Kidney epithelial cell (primary cell): ENCODE data around the gene CDC7. TPM values are rescaled to one million over a fixed set of nuclear protein-coding genes. Genes with fewer than 3 reads are reported as not detected.

Source experiments
- DNase-seq: peaks from one replicate; pipeline ENCODE4 v3.0.0-alpha.2; 2010; ENCODE audit warnings: low read depth
- H3K27me3 ChIP-seq: 2 replicates; pipeline ENCODE4 v1.6.0; 2011; ENCODE audit warnings: low read length; ENCODE audit not compliant: control insufficient read depth, insufficient read depth
- H3K36me3 ChIP-seq: 2 replicates; pipeline ENCODE4 v1.5.1; 2011; ENCODE audit warnings: low read length; ENCODE audit not compliant: control insufficient read depth, insufficient read depth
- H3K4me3 ChIP-seq: 2 replicates; pipeline ENCODE4 v1.5.1; 2011; ENCODE audit warnings: low read depth, mild to moderate bottlenecking, control low read depth, low read length
- CTCF ChIP-seq: IDR thresholded peaks from 2 replicates; pipeline ENCODE4 v1.5.1; 2011; ENCODE audit warnings: mild to moderate bottlenecking, moderate library complexity, low read length, control low read depth, inconsistent platforms; ENCODE audit not compliant: insufficient read depth, poor library complexity, severe bottlenecking
- total RNA-seq: library from RNA; depleted of rRNA; stranded (reverse); fragments of >200 nt; gene quantifications from 2 replicates; pipeline ENCODE4 v1.2.3, GENCODE V29; 2015

Gene CDC7
- total RNA-seq, 1 donor from 2014 or later = 5.7 TPM

DNA sequence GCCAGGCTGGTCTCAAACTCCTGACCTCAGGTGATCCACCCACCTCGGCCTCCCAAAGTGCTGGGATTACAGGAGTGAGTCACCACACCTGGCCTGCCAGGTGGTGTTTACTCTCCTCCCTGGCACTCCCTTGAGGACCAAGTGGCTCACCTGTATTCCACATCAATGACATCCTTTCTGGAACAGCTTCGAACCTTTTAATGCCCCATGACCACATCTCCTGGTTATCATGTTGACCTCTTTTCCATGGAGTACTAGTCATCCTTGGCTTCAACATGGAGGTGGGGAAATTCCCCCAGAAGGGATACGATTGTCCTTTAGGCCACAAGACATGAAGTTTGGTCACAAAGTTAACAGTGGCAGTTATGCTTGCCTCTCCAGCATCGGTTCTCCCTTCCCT is 66.9 kb downstream of the CDC7 start:
- no peak for DNase-seq

DNA sequence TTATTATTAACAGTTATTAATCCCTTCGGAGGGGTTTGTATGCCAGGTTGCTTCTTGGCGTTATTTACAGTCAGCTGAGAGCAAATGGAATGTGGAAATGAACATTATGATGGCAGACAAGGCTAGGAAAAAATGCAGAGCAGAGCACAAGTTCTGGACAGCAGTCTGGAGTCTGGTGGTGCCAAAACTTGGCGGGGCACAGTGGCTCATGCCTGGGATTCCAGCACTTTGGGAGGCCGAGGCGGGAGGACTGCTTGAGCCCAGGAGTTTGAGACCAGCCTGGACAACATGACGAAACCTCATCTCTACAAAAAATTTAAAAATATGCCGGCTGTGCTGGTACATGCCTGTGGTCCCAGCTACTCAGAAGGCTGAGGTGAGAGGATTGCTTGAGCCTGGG is 67.6 kb downstream of the CDC7 start:
- TF ChIP-seq CTCF = no peak
- no peak for DNase-seq
- Histone ChIP-seq H3K4me3 (no peak overlapping the region), H3K36me3 (no peaks in the 10 kb centered on the region), H3K27me3 (no peaks in the 10 kb centered on the region)

More for the DNA sequence above, 66.9 kb downstream of the CDC7 start:
- Histone ChIP-seq H3K27me3 (no peaks in the 10 kb centered on the region), H3K36me3 (no peaks in the 10 kb centered on the region), H3K4me3 (no peak overlapping the region)
- no peak for TF ChIP-seq CTCF

DNA sequence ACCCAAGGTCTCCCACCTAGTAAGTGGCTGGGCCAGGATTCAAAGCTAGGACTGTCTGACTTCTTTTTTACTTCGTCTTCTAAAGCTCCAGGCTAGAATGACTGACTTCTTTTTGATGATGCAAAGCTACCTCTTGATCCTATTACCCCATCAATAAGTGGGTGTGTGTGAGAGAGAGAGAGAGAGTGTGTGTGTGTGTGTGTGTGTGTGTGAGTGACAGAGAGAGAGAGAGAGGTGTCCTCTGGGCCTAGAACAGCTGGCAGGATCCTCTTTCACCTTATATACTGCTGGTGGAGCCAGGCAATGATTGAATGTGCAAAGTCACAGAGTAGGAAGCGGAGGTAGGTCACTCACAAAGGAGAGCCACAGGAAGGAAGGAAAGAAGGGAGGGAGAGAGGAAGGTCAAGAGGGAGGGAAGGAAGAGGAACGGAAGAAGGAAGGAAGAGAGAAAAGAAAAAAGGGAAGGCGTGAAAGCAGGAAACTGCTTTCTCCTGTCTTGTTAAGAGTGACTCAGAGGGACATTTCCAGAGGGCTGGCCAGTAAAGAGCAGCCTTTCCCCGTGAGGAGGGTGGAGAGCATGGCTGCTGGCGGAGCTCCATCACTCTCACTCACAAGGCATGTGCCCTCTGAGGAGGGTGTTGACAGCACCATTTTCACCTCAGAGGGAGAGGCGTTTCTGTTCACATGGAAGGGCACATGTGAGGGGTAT is 68.9 kb downstream of the CDC7 start:
- DNase-seq = peak; percentile 60
- Histone ChIP-seq H3K4me3 (no peak overlapping the region), H3K36me3 (no peaks in the 10 kb centered on the region), H3K27me3 (no peaks in the 10 kb centered on the region)
- no peak for TF ChIP-seq CTCF

DNA sequence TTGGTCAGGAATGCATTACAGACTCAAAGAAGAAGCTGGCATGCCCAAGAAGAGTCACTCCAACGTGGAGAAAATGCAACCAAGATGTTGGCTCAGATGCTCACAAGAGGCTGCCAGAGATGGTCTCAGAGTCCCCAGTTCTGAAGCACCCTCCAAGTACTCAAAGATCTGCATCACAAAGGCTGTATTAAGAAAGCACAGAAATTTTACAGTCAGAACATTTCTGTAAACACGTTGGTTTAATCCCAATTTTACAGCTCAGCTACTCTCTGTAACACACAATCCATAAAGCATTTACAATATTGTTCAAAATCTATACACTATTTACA is 69.4 kb downstream of the CDC7 start:
- DNase-seq = no peak

GRCh38 chr1:91572044-91572443 is 71.4 kb downstream of the CDC7 start:
- TF ChIP-seq CTCF = no peak
- Histone ChIP-seq H3K36me3 (no peaks in the 10 kb centered on the region), H3K27me3 (no peaks in the 10 kb centered on the region), H3K4me3 (no peak overlapping the region)
- no peak for DNase-seq

More for the DNA sequence above, 69.4 kb downstream of the CDC7 start:
- Histone ChIP-seq H3K36me3 (no peaks in the 10 kb centered on the region), H3K4me3 (no peak overlapping the region), H3K27me3 (no peaks in the 10 kb centered on the region)
- no peak for TF ChIP-seq CTCF

Other genes with a start within 250 kb of the CDC7 start
- 0.48 and 0.79 TPM in 2 replicates for gene HFM1, start 96.0 kb upstream of the CDC7 start, total RNA-seq